Activated CD4-positive, alpha-beta T cell treated with anti-CD3 and anti-CD28 coated beads, Interleukin-2, amount 50 U/mL, for 24 hours (primary cell): ENCODE results near the gene OGFOD1.

ENCODE experiments used
- DNase-seq, 2 donors: peaks; one replicate each; pipeline ENCODE4 v3.0.0-alpha.2; 2020; ENCODE audit warnings: low read depth in 1 of 2, low spot score in 1 of 2

OGFOD1 gene

DNA sequence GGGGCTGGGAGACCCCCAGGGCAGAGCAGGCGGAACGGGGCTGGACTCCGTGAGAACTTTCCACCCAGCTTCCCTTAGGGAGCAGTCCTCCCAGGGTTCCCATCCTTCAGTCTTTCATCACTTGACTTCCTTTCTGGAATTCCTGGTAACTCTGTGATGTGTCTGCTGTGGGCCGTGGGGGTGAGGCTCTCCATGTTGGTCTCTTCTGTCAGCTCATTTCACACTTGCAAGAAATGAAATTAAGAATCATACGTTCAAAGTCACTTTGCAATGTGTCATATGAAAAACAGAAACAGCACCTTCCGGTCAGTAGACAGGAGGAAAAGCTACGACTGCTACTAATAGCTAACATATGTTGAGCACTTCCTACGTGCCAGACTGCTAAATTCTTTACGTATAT lies 73.9 kb downstream of the OGFOD1 start:
- no peak for DNase-seq
